MM.1S (cell line): ENCODE data around the gene ATP8B4.

ENCODE experiments used
- CTCF ChIP-seq: fragments of 300-600 bp; sonication (generic); IDR thresholded peaks from 2 replicates; pipeline ENCODE4 v1.5.1; 2016; ENCODE audit warnings: antibody characterized with exemption, low read length, mixed read lengths
- EZH2phosphoT487 ChIP-seq: fragments of 300-600 bp; sonication (generic); IDR thresholded peaks from 2 replicates; pipeline ENCODE4 v1.6.1; 2018; ENCODE audit warnings: antibody characterized with exemption, low read length

GRCh38 chr15:49877873-49878521, 241.0 kb downstream of the ATP8B4 start:
- TF ChIP-seq CTCF, result no peak
- TF ChIP-seq EZH2phosphoT487, result no peak
